ENCODE measurements around the gene PLD1.

PLD1 gene

GRCh38 chr3:171561596-171562323 is 248.5 kb downstream of the PLD1 start:
- no peak for DNase-seq (ENCODE audit: low spot score)

- no peak for DNase-seq (ENCODE audit: low spot score)
Measured at GRCh38 chr3:171559586-171559985, 250.7 kb downstream of the PLD1 start.

GRCh38 chr3:171558188-171558696 is 252.0 kb downstream of the PLD1 start:
- no peak for DNase-seq (ENCODE audit: low spot score)

GRCh38 chr3:171557173-171557572 is 253.1 kb downstream of the PLD1 start:
- no peak for DNase-seq (ENCODE audit: low spot score)

GRCh38 chr3:171556574-171557145 is 253.6 kb downstream of the PLD1 start:
- no peak for DNase-seq (ENCODE audit: low spot score)

- no peak for DNase-seq (ENCODE audit: low spot score)
Measured at GRCh38 chr3:171556148-171556547, 254.1 kb downstream of the PLD1 start.

GRCh38 chr3:171553086-171553485 is 257.2 kb downstream of the PLD1 start:
- DNase-seq (ENCODE audit: low spot score), result no peak

GRCh38 chr3:171552531-171552930 is 257.8 kb downstream of the PLD1 start:
- DNase-seq (ENCODE audit: low spot score), result no peak

- no peak for DNase-seq (ENCODE audit: low spot score)
Measured at GRCh38 chr3:171551296-171551695, 259.0 kb downstream of the PLD1 start.
